ENCODE data around the gene FCHSD2. TPM values are rescaled to one million over a fixed set of nuclear protein-coding genes. Genes with fewer than 3 reads are reported as not detected.

FCHSD2 gene
- total RNA-seq, 2 donors from 2014 or later: 56.5 to 75.3 TPM

DNA sequence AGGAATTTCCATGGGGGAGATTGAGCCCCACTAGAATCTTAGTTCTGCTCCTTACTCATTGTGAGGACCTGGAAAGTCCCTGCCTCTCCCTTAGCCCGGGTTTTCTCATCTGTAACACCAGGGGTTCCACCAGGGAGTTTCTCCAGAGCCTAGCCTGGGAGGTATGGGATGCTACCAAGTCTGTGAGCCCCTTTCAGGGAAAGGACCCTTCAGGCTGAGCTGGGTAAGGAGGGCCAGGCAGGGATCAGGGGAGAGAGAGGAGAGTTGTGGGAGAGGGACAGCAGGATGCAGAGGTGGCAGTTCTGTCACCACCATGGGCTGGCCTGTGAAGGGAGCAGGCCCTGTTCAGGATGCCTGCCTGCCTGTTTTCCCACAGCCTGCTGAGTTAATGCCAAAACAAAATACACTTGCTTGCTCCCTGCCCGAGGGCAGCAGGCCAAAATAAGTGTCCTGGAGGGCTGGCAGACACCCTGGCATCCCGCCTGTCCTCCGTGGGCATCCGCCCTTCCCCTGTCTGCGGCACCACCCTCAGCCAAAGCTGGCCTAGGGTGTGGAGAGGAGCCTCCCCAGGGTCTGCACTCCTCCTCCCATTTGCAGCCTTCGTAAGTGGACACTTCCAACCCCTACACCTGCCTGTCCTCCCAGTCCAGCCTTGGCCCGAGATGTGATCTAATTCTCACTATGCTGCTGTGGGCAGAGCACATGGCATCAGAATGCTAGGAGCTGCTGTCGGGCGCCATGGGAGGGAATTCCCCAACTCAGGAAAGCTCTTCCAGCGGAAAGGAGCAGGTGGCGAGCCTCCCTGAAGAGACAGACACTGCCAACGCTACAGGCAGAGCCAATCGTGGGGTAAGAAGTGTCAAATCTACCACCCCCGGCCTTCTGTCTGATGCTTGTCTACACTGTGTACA is 5.9 kb upstream of the FCHSD2 start:
- H3K4me3 ChIP-seq: peak overlapping the region; percentile 6
- H3K27ac ChIP-seq: peak overlapping the region; percentile 85 to 93
- ATAC-seq (ENCODE audit: insufficient number of reproducible peaks, low FRiP score, low read depth) (no peak), DNase-seq (ENCODE audit: low spot score) (no peak)
- no peaks in the 10 kb centered on the region for H3K9me3 ChIP-seq
- no peaks in the 10 kb centered on the region for H3K27me3 ChIP-seq (replicated peaks; ENCODE audit: insufficient read depth)
- H3K4me1 ChIP-seq (ENCODE audit: control insufficient read depth in 1 of 2, low read depth in 2 of 2): peaks cover 29 to 57% of the 10 kb centered on the region in 2 donors
- H3K36me3 ChIP-seq: no peaks in the 10 kb centered on the region
- TF ChIP-seq, protein P1, sequence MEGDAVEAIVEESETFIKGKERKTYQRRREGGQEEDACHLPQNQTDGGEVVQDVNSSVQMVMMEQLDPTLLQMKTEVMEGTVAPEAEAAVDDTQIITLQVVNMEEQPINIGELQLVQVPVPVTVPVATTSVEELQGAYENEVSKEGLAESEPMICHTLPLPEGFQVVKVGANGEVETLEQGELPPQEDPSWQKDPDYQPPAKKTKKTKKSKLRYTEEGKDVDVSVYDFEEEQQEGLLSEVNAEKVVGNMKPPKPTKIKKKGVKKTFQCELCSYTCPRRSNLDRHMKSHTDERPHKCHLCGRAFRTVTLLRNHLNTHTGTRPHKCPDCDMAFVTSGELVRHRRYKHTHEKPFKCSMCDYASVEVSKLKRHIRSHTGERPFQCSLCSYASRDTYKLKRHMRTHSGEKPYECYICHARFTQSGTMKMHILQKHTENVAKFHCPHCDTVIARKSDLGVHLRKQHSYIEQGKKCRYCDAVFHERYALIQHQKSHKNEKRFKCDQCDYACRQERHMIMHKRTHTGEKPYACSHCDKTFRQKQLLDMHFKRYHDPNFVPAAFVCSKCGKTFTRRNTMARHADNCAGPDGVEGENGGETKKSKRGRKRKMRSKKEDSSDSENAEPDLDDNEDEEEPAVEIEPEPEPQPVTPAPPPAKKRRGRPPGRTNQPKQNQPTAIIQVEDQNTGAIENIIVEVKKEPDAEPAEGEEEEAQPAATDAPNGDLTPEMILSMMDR (IDR thresholded peaks at IDR 0.05): no peak

DNA sequence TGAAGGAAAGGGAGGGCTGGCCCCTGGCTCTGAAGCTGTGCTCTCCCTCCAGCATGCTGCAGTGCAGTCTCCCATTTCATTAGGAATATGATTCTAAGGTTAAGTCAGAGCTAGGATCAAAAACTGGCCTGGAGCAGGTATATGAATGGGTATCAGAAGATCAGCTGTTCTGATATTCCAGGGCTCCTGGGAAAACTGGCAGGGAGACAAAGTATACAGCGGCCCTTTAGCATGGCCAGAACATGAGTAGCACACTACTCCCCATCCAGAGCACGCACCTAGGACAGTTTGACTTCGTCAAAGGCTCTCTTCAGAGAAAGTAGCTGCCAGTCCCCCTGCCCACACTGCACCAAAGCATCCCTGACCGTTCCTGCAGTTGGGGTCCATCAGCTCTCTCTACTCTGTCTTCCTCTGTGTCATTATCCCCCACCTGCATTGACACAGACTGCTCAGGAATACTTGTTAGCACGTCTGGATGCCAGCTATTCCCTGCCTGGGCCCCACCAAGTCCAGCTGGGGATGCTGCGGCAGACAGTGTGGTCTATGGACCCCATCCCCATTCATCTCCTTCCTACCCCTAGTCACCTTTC is 4.0 kb upstream of the FCHSD2 start:
- H3K9me3 ChIP-seq: no peaks in the 10 kb centered on the region
- peaks cover 31 to 60% of the 10 kb centered on the region in 2 donors for H3K4me1 ChIP-seq (ENCODE audit: control insufficient read depth in 1 of 2, low read depth in 2 of 2)
- H3K27ac ChIP-seq: peak overlapping the region; percentile 85 to 93
- no peaks in the 10 kb centered on the region for H3K36me3 ChIP-seq
- DNase-seq (ENCODE audit: low spot score): no peak
- H3K4me3 ChIP-seq: no peak overlapping the region
- no peak for ATAC-seq (ENCODE audit: insufficient number of reproducible peaks, low FRiP score, low read depth)
- TF ChIP-seq, protein P1 (IDR thresholded peaks at IDR 0.05): no peak
- H3K27me3 ChIP-seq (replicated peaks; ENCODE audit: insufficient read depth): no peaks in the 10 kb centered on the region

DNA sequence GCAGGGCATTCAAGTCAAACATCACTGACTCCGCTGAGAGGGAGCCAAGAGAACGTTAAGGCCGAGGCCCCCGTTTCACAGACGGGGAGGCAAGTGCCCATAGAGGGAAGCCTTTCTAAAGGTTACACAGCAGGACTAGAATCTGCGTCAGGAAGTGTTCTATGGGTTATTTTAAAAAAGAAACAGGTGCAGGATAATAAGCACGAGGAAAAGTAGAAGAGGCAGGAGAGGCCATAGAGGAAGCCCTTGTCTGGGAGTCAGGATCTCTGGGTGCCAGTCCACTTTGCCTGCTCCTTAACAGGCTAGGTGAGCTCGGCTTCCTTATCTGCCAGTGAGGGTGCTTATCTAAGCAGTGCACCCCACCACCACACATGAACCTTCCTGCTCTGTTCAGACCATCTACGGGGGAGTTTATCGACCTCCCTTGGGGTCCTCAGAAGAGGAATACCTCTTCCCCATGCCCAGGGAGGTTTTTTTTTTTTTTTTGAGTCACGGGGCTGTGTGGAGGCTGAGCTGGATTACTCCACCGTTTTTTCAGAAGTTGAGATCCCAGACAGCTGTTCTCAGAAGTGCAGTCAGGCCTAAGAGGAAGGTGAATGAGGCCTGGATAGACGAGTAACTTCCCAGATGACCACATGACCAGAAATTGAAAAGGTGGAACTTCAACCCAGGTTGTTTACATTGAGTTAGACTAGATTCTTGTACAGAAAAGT is 1.2 kb upstream of the FCHSD2 start:
- ATAC-seq (ENCODE audit: insufficient number of reproducible peaks, low FRiP score, low read depth): peak; percentile 15
- no peak for DNase-seq (ENCODE audit: low spot score)
- Histone ChIP-seq H3K9me3 (no peaks in the 10 kb centered on the region), H3K36me3 (no peaks in the 10 kb centered on the region), H3K4me1 (ENCODE audit: control insufficient read depth in 1 of 2, low read depth in 2 of 2) (peaks cover 33 to 66% of the 10 kb centered on the region in 2 donors), H3K4me3 (peak overlapping the region; percentile 81), H3K27me3 (replicated peaks; ENCODE audit: insufficient read depth) (no peaks in the 10 kb centered on the region), H3K27ac (peak overlapping the region; percentile 91 to 94)
- TF ChIP-seq, protein P1 (IDR thresholded peaks at IDR 0.05): no peak

DNA sequence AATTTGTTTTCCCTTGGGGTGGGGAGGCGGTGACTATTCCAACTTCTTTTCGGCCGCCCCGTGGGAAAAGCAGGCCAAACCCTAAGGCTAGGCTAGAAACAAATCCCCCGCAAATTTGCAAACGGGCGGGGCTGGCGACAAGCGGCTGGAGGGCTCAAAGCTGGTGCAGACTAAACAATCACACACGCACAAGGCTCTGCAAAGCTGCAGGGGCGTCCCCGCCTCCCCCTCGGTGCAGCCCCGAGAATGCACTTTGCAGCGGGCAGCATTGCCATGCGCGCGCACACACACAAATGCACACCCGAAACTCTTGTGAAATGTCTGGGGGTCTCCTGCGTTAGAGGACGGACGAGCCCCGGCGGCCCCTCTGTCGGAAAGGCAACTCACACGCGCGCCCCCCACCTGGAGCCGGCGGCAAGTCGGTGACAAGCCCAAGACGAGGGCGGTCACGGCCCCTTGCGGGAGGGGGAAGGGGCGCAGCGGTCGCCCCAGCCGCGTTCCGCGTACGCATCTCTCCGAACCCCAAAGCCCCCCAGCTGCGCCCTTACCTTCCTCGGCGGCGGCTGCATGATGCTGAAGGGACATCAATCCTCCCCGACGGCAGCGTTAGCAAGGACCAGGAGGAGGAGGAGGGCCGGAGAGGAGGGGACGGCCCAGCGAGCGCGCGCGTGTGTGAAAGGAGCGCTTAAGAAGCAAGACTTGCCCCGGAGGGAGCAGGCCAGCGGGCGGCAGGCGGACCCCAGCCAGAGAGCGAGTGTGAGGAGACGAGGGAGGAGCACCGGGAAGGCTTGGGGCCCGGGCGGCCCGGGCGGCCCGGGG is 600 bp downstream of the FCHSD2 start:
- no peak for DNase-seq (ENCODE audit: low spot score)
- peaks cover 29 to 66% of the 10 kb centered on the region in 2 donors for H3K4me1 ChIP-seq (ENCODE audit: control insufficient read depth in 1 of 2, low read depth in 2 of 2)

More for the DNA sequence above, 600 bp downstream of the FCHSD2 start:
- Histone ChIP-seq H3K27ac (peak overlapping the region; percentile 91 to 94), H3K4me3 (peak overlapping the region; percentile 81), H3K27me3 (replicated peaks; ENCODE audit: insufficient read depth) (no peaks in the 10 kb centered on the region), H3K9me3 (no peaks in the 10 kb centered on the region), H3K36me3 (peaks cover 4% of the 10 kb centered on the region)
- peak; percentile 14 for ATAC-seq (ENCODE audit: insufficient number of reproducible peaks, low FRiP score, low read depth)
- TF ChIP-seq, protein P1 (IDR thresholded peaks at IDR 0.05): no peak

Data from thoracic aorta (tissue), 2 donors.